HG02571 (cell line): ENCODE results near the gene GUCY2C.
A peak's percentile ranks its signal among the peaks of the same experiment; 100 is the strongest.
"Not testable (repeated sequence)": the region's sequence is repeated elsewhere in the genome, so short reads cannot be mapped to it uniquely, and the experiment has no call there.

Source experiments
- ATAC-seq: cut with Tn5 transposase; IDR thresholded peaks from one replicate; pipeline ENCODE4 v1.9.1; 2021; ENCODE audit warnings: mild to moderate bottlenecking, moderate library complexity; ENCODE audit not compliant: unreplicated experiment

Gene GUCY2C

GRCh38 chr12:14696265-14696741, at the start of gene GUCY2C:
Gene GUCY2C (minus strand): TSS chr12:14696599. CDS start chr12:14696448, 151 bp downstream.
- no peak for ATAC-seq

GRCh38 chr12:14743061-14743460, 46.7 kb upstream of the GUCY2C start:
- no peak for ATAC-seq

- ATAC-seq: no peak
Measured at GRCh38 chr12:14741942-14742341, 45.5 kb upstream of the GUCY2C start.

GRCh38 chr12:14741153-14741552, 44.8 kb upstream of the GUCY2C start:
- no peak for ATAC-seq

- not testable (repeated sequence) for ATAC-seq
Measured at GRCh38 chr12:14736441-14736840, 40.0 kb upstream of the GUCY2C start.

GRCh38 chr12:14731821-14732220, 35.4 kb upstream of the GUCY2C start:
- ATAC-seq: no peak

GRCh38 chr12:14729586-14729985, 33.2 kb upstream of the GUCY2C start:
- no peak for ATAC-seq

GRCh38 chr12:14723763-14724162, 27.4 kb upstream of the GUCY2C start:
- ATAC-seq: no peak

GRCh38 chr12:14716848-14717444, 20.5 kb upstream of the GUCY2C start:
- ATAC-seq: peak; percentile 58

GRCh38 chr12:14714437-14714836, 18.0 kb upstream of the GUCY2C start:
- ATAC-seq: no peak

- ATAC-seq: no peak
Measured at GRCh38 chr12:14710632-14711320, 14.4 kb upstream of the GUCY2C start.

GRCh38 chr12:14701809-14702568, 5.6 kb upstream of the GUCY2C start:
- no peak for ATAC-seq

- ATAC-seq: no peak
Measured at GRCh38 chr12:14700935-14701334, 4.5 kb upstream of the GUCY2C start.

- no peak for ATAC-seq
Measured at GRCh38 chr12:14699923-14700322, 3.5 kb upstream of the GUCY2C start.

GRCh38 chr12:14698555-14698954, 2.2 kb upstream of the GUCY2C start:
- ATAC-seq: no peak

GRCh38 chr12:14695715-14696141, 671 bp downstream of the GUCY2C start:
- no peak for ATAC-seq

GRCh38 chr12:14694970-14695369, 1.4 kb downstream of the GUCY2C start:
- ATAC-seq: no peak

GRCh38 chr12:14694145-14694714, 2.2 kb downstream of the GUCY2C start:
- no peak for ATAC-seq

GRCh38 chr12:14693116-14693515, 3.3 kb downstream of the GUCY2C start:
- no peak for ATAC-seq

- no peak for ATAC-seq
Measured at GRCh38 chr12:14691560-14691959, 4.8 kb downstream of the GUCY2C start.

- ATAC-seq: no peak
Measured at GRCh38 chr12:14689996-14690395, 6.4 kb downstream of the GUCY2C start.
